ENCODE data around the gene NPL.

GRCh38 chr1:182762536-182762935 is 27.0 kb upstream of the NPL start:
- TF ChIP-seq SUZ12 (IDR thresholded peaks at IDR 0.05) (no peak), PKNOX1 (IDR thresholded peaks at IDR 0.05) (no peak), BHLHE40 (IDR thresholded peaks at IDR 0.05; ENCODE audit: borderline replicate concordance) (no peak), SP1 (IDR thresholded peaks at IDR 0.05) (no peak), ARNT (IDR thresholded peaks at IDR 0.05) (no peak), CTBP1 (IDR thresholded peaks at IDR 0.05; ENCODE audit: borderline replicate concordance) (no peak), L3MBTL2 (conservative IDR thresholded peaks at IDR 0.05) (no peak), LEF1 (IDR thresholded peaks at IDR 0.05; ENCODE audit: borderline replicate concordance) (no peak), HDGF (IDR thresholded peaks at IDR 0.05; ENCODE audit: borderline replicate concordance) (no peak), TARDBP (IDR thresholded peaks at IDR 0.05) (no peak), ZNF384 (IDR thresholded peaks at IDR 0.05) (no peak), FOXM1 (IDR thresholded peaks at IDR 0.05; ENCODE audit: borderline replicate concordance) (no peak)
